HUDEP-2 (cell line): ENCODE data around the gene MSL3.

ENCODE experiments used
- DNase-seq, 76 experiments: peaks; one replicate each; lab custom pipeline; 2025; ENCODE audit not compliant: unreplicated experiment in 76 of 76; lab: John Stamatoyannopoulos, UW

Gene MSL3

GRCh38 chrX:11757719-11758399 lies at the start of gene MSL3:
Gene MSL3 (plus strand): TSS chrX:11758237. CDS start chrX:11758264, 27 bp downstream.
- DNase-seq, result peak in 55 of 76 experiments; percentile 0 to 67 (median 41)

- DNase-seq, result no peak
Measured at GRCh38 chrX:11722304-11722703, 35.7 kb upstream of the MSL3 start.

- peak in 5 of 76 experiments; percentile 0 to 8 (median 2) for DNase-seq
Measured at GRCh38 chrX:11724122-11725017, 33.7 kb upstream of the MSL3 start.

GRCh38 chrX:11725631-11726442 lies 32.2 kb upstream of the MSL3 start:
- DNase-seq, result no peak

GRCh38 chrX:11728556-11728955 lies 29.5 kb upstream of the MSL3 start:
- DNase-seq, result no peak

- DNase-seq, result no peak
Measured at GRCh38 chrX:11733614-11734013, 24.4 kb upstream of the MSL3 start.

- DNase-seq, result no peak
Measured at GRCh38 chrX:11739776-11740175, 18.3 kb upstream of the MSL3 start.

- no peak for DNase-seq
Measured at GRCh38 chrX:11740794-11741193, 17.2 kb upstream of the MSL3 start.

GRCh38 chrX:11741574-11741973 lies 16.5 kb upstream of the MSL3 start:
- no peak for DNase-seq

- no peak for DNase-seq
Measured at GRCh38 chrX:11745881-11746280, 12.2 kb upstream of the MSL3 start.

GRCh38 chrX:11750046-11750445 lies 8.0 kb upstream of the MSL3 start:
- no peak for DNase-seq

- DNase-seq, result no peak
Measured at GRCh38 chrX:11750694-11751093, 7.3 kb upstream of the MSL3 start.

GRCh38 chrX:11751261-11751660 lies 6.8 kb upstream of the MSL3 start:
- DNase-seq, result no peak

- DNase-seq, result no peak
Measured at GRCh38 chrX:11753668-11754067, 4.4 kb upstream of the MSL3 start.

GRCh38 chrX:11754958-11755645 lies 2.9 kb upstream of the MSL3 start:
- DNase-seq, result no peak

GRCh38 chrX:11755724-11756123 lies 2.3 kb upstream of the MSL3 start:
- DNase-seq, result peak in 1 of 76 experiments; percentile 0

GRCh38 chrX:11756354-11757318 lies 1.4 kb upstream of the MSL3 start:
- no peak for DNase-seq

GRCh38 chrX:11757397-11757718 lies 679 bp upstream of the MSL3 start:
- no peak for DNase-seq

- DNase-seq, result peak in 73 of 76 experiments; percentile 3 to 85 (median 66)
Measured at GRCh38 chrX:11758400-11759171, 549 bp downstream of the MSL3 start.
